ENCODE measurements around the gene USP7. TPM values are rescaled to one million over a fixed set of nuclear protein-coding genes. Genes with fewer than 3 reads are reported as not detected.

USP7 gene
- polyA plus RNA-seq, 1 donor (not counting 4 experiments of a cell fraction or from before 2014, with no cell fraction given) = 63.4 TPM

DNA sequence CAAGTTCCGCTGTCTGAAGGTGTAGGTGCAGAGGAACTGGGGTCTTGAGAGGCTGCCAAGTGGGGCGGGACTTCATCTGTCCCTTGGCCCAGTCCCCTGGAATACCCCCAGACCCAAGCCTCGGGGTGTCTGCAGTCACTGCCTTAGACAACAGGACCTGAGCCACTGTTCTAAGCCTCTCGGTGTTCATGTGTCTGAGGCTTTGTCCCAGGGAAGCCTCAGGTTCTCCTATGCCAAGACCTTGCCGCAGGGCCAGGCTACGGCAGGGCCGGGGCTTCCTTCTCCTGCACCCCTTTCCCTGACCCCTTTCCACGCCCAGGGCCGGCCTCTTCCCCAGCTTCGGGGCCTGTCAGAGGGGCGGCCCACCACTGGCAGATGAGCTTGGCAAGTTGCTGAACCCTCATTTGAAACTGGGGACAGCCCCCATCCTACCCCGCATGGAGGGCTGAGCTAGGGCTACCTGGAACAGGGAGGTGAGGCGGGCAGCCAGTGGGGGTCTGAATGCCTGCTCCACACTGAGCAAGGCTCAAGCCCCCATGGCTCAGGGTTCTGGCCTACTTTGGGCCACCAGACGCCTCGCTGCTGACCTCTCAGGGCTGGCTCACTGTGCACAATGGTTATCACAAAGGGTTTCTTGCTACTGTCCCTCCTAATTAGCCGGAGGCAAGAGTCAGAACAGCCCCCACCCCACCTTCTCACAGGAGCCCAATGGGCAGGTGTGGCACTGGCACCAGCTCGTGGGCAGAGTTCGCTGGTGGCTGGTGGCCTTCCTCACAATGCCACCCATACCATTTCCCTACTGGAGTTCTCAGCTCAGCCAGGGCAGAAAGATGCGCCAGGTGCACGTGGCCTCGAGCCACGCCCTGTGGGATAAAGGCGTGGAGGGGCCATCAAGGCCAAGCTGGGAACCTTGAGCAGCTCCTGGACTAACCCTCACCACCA lies 74.5 kb downstream of the USP7 start:
- no peak overlapping the region for H2AFZ ChIP-seq (ENCODE audit: control insufficient read depth, low read length)
- no peaks in the 10 kb centered on the region for H3K79me2 ChIP-seq (ENCODE audit: control insufficient read depth, insufficient read depth, low read length)
- dilution Hi-C loops (cut with MboI; ENCODE audit: extremely low pct_ligation_motif_present, low sequenced_read_pairs) = no loop called here
- TF ChIP-seq CTCF (optimal IDR thresholded peaks at IDR 0.05 in 1 of 3, IDR thresholded peaks at IDR 0.05 in 1 of 3, conservative IDR thresholded peaks at IDR 0.05 in 1 of 3; ENCODE audit: extremely low read depth in 1 of 3, insufficient read depth in 2 of 3, low read length in 3 of 3) (no peak), EZH2 (IDR thresholded peaks at IDR 0.05; ENCODE audit: low read length) (no peak)
- DNase-seq (ENCODE audit: low read depth, low spot score) (no peak), FAIRE-seq (no peak)
- H3K4me2 ChIP-seq (ENCODE audit: control insufficient read depth, extremely low read depth, insufficient read depth, low read depth, low read length) = no peak overlapping the region
- H3K27ac ChIP-seq (ENCODE audit: control insufficient read depth, insufficient read depth, low read length) = no peak overlapping the region
- no peak overlapping the region for H3K9ac ChIP-seq (ENCODE audit: control insufficient read depth, extremely low read depth, insufficient read depth, low read length)
- no peak overlapping the region for H3K4me3 ChIP-seq (ENCODE audit: control insufficient read depth in 2 of 3, extremely low read depth in 1 of 3, insufficient read depth in 2 of 3, low read depth in 1 of 3, low read length in 3 of 3)
- peaks cover 26% of the 10 kb centered on the region for H3K4me1 ChIP-seq (ENCODE audit: control insufficient read depth, extremely low read depth, insufficient read depth, low read length)
- H3K9me3 ChIP-seq (ENCODE audit: control insufficient read depth, low read depth, low read length) = no peaks in the 10 kb centered on the region
- peaks cover 29 to 33% of the 10 kb centered on the region in 2 experiments for H3K36me3 ChIP-seq (ENCODE audit: control insufficient read depth in 2 of 2, extremely low read depth in 1 of 2, insufficient read depth in 2 of 2, low read length in 2 of 2)
- peaks cover 8% of the 10 kb centered on the region for H4K20me1 ChIP-seq (ENCODE audit: control insufficient read depth, extremely low read depth, insufficient read depth, low read length)
- no peaks in the 10 kb centered on the region for H3K9me1 ChIP-seq (ENCODE audit: control insufficient read depth, extremely low read depth, insufficient read depth, low read length)
- no peaks in the 10 kb centered on the region for H3K27me3 ChIP-seq (ENCODE audit: control insufficient read depth, extremely low read depth, insufficient read depth, low read length)

GRCh38 chr16:8887952-8888560 lies 75.7 kb downstream of the USP7 start:
- no peak overlapping the region for H3K27ac ChIP-seq (ENCODE audit: control insufficient read depth, insufficient read depth, low read length)
- H3K4me3 ChIP-seq (ENCODE audit: control insufficient read depth in 2 of 3, extremely low read depth in 1 of 3, insufficient read depth in 2 of 3, low read depth in 1 of 3, low read length in 3 of 3) = no peak overlapping the region
- dilution Hi-C loops (cut with MboI; ENCODE audit: extremely low pct_ligation_motif_present, low sequenced_read_pairs) = no loop called here
- no peaks in the 10 kb centered on the region for H3K9me3 ChIP-seq (ENCODE audit: control insufficient read depth, low read depth, low read length)
- H3K27me3 ChIP-seq (ENCODE audit: control insufficient read depth, extremely low read depth, insufficient read depth, low read length) = no peaks in the 10 kb centered on the region
- H3K4me2 ChIP-seq (ENCODE audit: control insufficient read depth, extremely low read depth, insufficient read depth, low read depth, low read length) = no peak overlapping the region
- no peak overlapping the region for H2AFZ ChIP-seq (ENCODE audit: control insufficient read depth, low read length)
- H3K36me3 ChIP-seq (ENCODE audit: control insufficient read depth in 2 of 2, extremely low read depth in 1 of 2, insufficient read depth in 2 of 2, low read length in 2 of 2) = peaks cover 19 to 25% of the 10 kb centered on the region in 2 experiments
- no peaks in the 10 kb centered on the region for H3K9me1 ChIP-seq (ENCODE audit: control insufficient read depth, extremely low read depth, insufficient read depth, low read length)
- TF ChIP-seq EZH2 (IDR thresholded peaks at IDR 0.05; ENCODE audit: low read length) (no peak), CTCF (optimal IDR thresholded peaks at IDR 0.05 in 1 of 3, IDR thresholded peaks at IDR 0.05 in 1 of 3, conservative IDR thresholded peaks at IDR 0.05 in 1 of 3; ENCODE audit: extremely low read depth in 1 of 3, insufficient read depth in 2 of 3, low read length in 3 of 3) (no peak)
- DNase-seq (ENCODE audit: low read depth, low spot score) = no peak
- FAIRE-seq = no peak
- H4K20me1 ChIP-seq (ENCODE audit: control insufficient read depth, extremely low read depth, insufficient read depth, low read length) = peaks cover 8% of the 10 kb centered on the region
- H3K79me2 ChIP-seq (ENCODE audit: control insufficient read depth, insufficient read depth, low read length) = no peaks in the 10 kb centered on the region
- peaks cover 26% of the 10 kb centered on the region for H3K4me1 ChIP-seq (ENCODE audit: control insufficient read depth, extremely low read depth, insufficient read depth, low read length)
- no peak overlapping the region for H3K9ac ChIP-seq (ENCODE audit: control insufficient read depth, extremely low read depth, insufficient read depth, low read length)
